PC-3 (cell line): ENCODE data around the gene LIN52. TPM values are rescaled to one million over a fixed set of nuclear protein-coding genes. Genes with fewer than 3 reads are reported as not detected.

Experiments used
- ATAC-seq: fragments of 200-7000 bp; cut with Tn5 transposase; 2 replicates; pipeline ENCODE4 v1.9.1; 2020; ENCODE audit warnings: mild to moderate bottlenecking, moderate library complexity
- BruUV-seq: library from RNA; stranded (reverse); fragments of 400-500 nt; replicated peaks from 2 replicates; lab custom pipeline; 2021; lab: Mats Ljungman, UMichigan
- CTCF ChIA-PET: fragments of 300-600 bp; sonication (Branson Sonifier 250); formaldehyde crosslinking; loops from one replicate; lab custom pipeline; 2022; ENCODE audit warnings: antibody characterized with exemption; lab: Charles Lee
- POLR2A ChIA-PET: fragments of 300-600 bp; sonication (Branson Sonifier 250); formaldehyde crosslinking; loops from one replicate; lab custom pipeline; 2022; ENCODE audit warnings: antibody characterized with exemption; ENCODE audit not compliant: unreplicated experiment; lab: Charles Lee
- DNase-seq: peaks from one replicate; pipeline ENCODE4 v3.0.0-alpha.2; 2015
- H2AFZ ChIP-seq: fragments of 300-600 bp; sonication (generic); 2 replicates; pipeline ENCODE4 v1.6.0; 2016; ENCODE audit warnings: antibody characterized with exemption, low read length
- H3F3A ChIP-seq: fragments of 300-600 bp; sonication (generic); one replicate; pipeline ENCODE4 v1.6.0; 2017; ENCODE audit warnings: antibody characterized with exemption, low read length, control low read depth, mild to moderate bottlenecking; ENCODE audit not compliant: unreplicated experiment
- H3K27ac ChIP-seq: fragments of 300-600 bp; sonication (generic); 2 replicates; pipeline ENCODE4 v1.5.1; 2016; ENCODE audit warnings: mild to moderate bottlenecking, low read length
- H3K27me3 ChIP-seq: fragments of 300-600 bp; sonication (generic); 2 replicates; pipeline ENCODE4 v1.6.1; 2016; ENCODE audit warnings: low read length, mixed read lengths
- H3K36me3 ChIP-seq: fragments of 300-600 bp; sonication (generic); 2 replicates; pipeline ENCODE4 v1.6.1; 2016; ENCODE audit warnings: low read depth, mixed run types, low read length, mixed read lengths
- H3K4me1 ChIP-seq: fragments of 300-600 bp; sonication (generic); 2 replicates; pipeline ENCODE4 v1.5.1; 2016; ENCODE audit warnings: low read length; ENCODE audit not compliant: insufficient read depth
- H3K4me2 ChIP-seq: fragments of 300-600 bp; sonication (generic); 2 replicates; pipeline ENCODE4 v1.6.0; 2016; ENCODE audit warnings: low read length
- H3K4me3 ChIP-seq: fragments of 300-600 bp; sonication (generic); 2 replicates; pipeline ENCODE4 v1.5.1; 2016; ENCODE audit warnings: mild to moderate bottlenecking, low read length, mixed read lengths
- H3K79me2 ChIP-seq: fragments of 300-600 bp; sonication (generic); 2 replicates; pipeline ENCODE4 v1.6.1; 2017; ENCODE audit warnings: low read length, mixed read lengths
- H3K9ac ChIP-seq: fragments of 300-600 bp; sonication (generic); 2 replicates; pipeline ENCODE4 v1.6.0; 2016; ENCODE audit warnings: mild to moderate bottlenecking, low read length
- H3K9me2 ChIP-seq: fragments of 300-600 bp; sonication (generic); replicated peaks from 2 replicates; pipeline ENCODE4 v1.6.1; 2016; ENCODE audit warnings: mixed run types, low read length, mixed read lengths
- H3K9me3 ChIP-seq: fragments of 300-600 bp; sonication (generic); 2 replicates; pipeline ENCODE4 v1.6.1; 2016; ENCODE audit warnings: low read length, mixed read lengths
- H4K20me1 ChIP-seq: fragments of 300-600 bp; sonication (generic); 2 replicates; pipeline ENCODE4 v1.6.1; 2016; ENCODE audit warnings: low read length, mixed read lengths
- EZH2 ChIP-seq: fragments of 300-600 bp; sonication (generic); IDR thresholded peaks from one replicate; pipeline ENCODE4 v1.6.1; 2017; ENCODE audit warnings: antibody characterized with exemption, mild to moderate bottlenecking, low read length; ENCODE audit not compliant: unreplicated experiment
- EZH2phosphoT487 ChIP-seq: fragments of 300-600 bp; sonication (generic); IDR thresholded peaks from 2 replicates; pipeline ENCODE4 v1.6.1; 2018; ENCODE audit warnings: mild to moderate bottlenecking, antibody characterized with exemption, low read length, borderline replicate concordance
- intact Hi-C: fragments of 100-400 bp; cut with micrococcal nuclease; formaldehyde crosslinking; loops from 2 replicates; pipeline ENCODE4 v1.9.0; 2023
- total RNA-seq: library from RNA; depleted of rRNA; stranded (reverse); fragments of >200 nt; gene quantifications from 2 replicates; pipeline ENCODE4 v1.2.3, GENCODE V29; 2014
- TF ChIP-seq, protein P1 (sequence below): fragments of 300-600 bp; sonication (generic); conservative IDR thresholded peaks from 2 replicates; pipeline ENCODE4 v1.5.1; 2017; ENCODE audit warnings: antibody characterized with exemption, low read depth, mild to moderate bottlenecking, low read length

Gene LIN52
- total RNA-seq, 1 experiment from 2014 or later, result 8.4 TPM

DNA sequence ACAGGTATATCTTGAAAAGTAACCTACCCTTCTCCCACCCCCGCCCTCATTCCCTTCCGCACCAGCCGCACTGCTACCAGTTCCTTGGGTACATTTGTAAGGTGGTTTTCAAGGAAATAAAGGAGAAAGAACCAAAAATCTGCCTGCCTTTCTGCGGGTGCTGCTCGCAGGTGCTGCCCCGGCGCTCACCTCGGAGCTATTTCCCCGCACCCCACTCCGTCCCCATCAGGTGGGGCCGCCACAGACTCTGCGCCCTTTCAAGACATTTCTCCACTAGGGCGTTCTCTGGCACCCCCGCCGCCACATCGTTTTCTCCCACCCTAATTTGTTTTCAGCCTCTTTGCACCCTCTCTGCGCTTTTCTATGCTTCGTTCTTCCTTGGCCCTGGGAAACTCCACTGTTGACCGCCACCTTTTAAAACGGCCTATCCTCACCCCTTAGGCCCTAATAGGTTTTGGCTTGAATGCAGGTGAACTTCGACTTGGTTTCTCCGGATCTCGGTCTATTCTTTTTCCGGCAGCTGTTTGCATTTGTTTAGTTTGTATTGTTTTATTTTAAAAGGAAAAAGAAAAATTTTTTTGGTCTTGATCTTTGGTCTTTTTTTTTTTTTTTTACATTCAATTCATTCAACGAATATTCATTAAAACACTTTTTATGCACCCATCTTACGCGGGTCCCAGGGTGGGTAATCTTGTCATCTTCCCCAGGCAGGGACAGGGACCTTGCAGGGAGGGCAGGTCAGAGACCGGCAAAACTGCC, 157.4 kb downstream of the LIN52 start:
- CTCF ChIA-PET, result no interaction called here
- Histone ChIP-seq H2AFZ (no peak overlapping the region), H3K36me3 (no peaks in the 10 kb centered on the region), H3K79me2 (no peaks in the 10 kb centered on the region), H3K27ac (no peak overlapping the region), H3K4me3 (no peak overlapping the region), H3K9me3 (no peaks in the 10 kb centered on the region), H3K9ac (no peak overlapping the region), H3K4me1 (no peaks in the 10 kb centered on the region), H3F3A (no peaks in the 10 kb centered on the region), H3K27me3 (peaks cover 44% of the 10 kb centered on the region), H4K20me1 (no peaks in the 10 kb centered on the region), H3K9me2 (no peaks in the 10 kb centered on the region), H3K4me2 (no peak overlapping the region)
- intact Hi-C loops, result no loop called here
- BruUV-seq, result no TSS peak
- ATAC-seq (no peak), DNase-seq (no peak)
- TF ChIP-seq EZH2phosphoT487, result 0 out of 2 replicates have a peak, but pooled peaks have one; percentile 9
- TF ChIP-seq, protein P1, sequence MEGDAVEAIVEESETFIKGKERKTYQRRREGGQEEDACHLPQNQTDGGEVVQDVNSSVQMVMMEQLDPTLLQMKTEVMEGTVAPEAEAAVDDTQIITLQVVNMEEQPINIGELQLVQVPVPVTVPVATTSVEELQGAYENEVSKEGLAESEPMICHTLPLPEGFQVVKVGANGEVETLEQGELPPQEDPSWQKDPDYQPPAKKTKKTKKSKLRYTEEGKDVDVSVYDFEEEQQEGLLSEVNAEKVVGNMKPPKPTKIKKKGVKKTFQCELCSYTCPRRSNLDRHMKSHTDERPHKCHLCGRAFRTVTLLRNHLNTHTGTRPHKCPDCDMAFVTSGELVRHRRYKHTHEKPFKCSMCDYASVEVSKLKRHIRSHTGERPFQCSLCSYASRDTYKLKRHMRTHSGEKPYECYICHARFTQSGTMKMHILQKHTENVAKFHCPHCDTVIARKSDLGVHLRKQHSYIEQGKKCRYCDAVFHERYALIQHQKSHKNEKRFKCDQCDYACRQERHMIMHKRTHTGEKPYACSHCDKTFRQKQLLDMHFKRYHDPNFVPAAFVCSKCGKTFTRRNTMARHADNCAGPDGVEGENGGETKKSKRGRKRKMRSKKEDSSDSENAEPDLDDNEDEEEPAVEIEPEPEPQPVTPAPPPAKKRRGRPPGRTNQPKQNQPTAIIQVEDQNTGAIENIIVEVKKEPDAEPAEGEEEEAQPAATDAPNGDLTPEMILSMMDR, result no peak
- POLR2A ChIA-PET, result no interaction called here

DNA sequence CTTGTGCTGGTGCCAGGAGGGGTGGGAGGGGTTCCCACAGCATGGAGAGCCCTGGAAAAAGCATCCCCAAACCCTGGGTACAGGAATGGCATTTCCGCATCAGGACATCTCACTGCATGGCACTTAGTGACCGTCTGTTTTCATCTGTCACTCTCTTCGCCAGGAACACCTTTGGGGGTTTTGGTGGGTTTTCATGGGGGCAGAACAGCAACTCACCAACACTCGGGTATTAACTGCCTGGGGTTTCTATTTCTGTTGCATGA, 158.0 kb downstream of the LIN52 start:
- no peaks in the 10 kb centered on the region for H4K20me1 ChIP-seq
- H3K9me3 ChIP-seq, result no peaks in the 10 kb centered on the region
- no TSS peak for BruUV-seq
- no peaks in the 10 kb centered on the region for H3K9me2 ChIP-seq
- ATAC-seq, result no peak
- CTCF ChIA-PET, result no interaction called here
- POLR2A ChIA-PET, result no interaction called here
- no peaks in the 10 kb centered on the region for H3K36me3 ChIP-seq
- H3K27me3 ChIP-seq, result peaks cover 44% of the 10 kb centered on the region
- H3F3A ChIP-seq, result no peaks in the 10 kb centered on the region
- TF ChIP-seq EZH2phosphoT487 (no peak), EZH2 (no peak)
- TF ChIP-seq, protein P1, result no peak
- no peak overlapping the region for H3K4me2 ChIP-seq
- H3K27ac ChIP-seq, result no peak overlapping the region
- H3K4me1 ChIP-seq, result no peaks in the 10 kb centered on the region
- intact Hi-C loops, result no loop called here
- no peak overlapping the region for H2AFZ ChIP-seq
- H3K79me2 ChIP-seq, result no peaks in the 10 kb centered on the region
- no peak overlapping the region for H3K9ac ChIP-seq
- H3K4me3 ChIP-seq, result no peak overlapping the region
- DNase-seq, result no peak

DNA sequence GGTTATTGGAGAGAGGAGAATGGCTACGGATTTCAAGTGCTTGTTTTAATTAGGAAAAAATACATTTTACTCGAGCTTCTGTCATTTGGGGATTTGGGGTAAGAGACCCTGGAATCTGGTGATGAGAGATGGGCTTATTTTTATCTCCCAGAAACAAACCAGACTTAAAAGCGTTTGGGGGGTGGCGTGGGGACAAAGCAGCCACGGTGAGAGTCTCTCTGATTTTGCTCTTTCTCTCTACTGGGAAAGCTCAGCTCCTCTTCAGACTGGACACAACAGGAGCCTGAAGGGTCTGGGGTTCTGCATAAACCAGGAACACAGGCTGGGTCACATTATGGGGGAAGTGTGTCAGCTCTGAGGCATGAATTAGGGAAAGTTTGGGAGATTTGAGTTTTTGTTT, 158.3 kb downstream of the LIN52 start:
- Histone ChIP-seq H3K27ac (no peak overlapping the region), H3K9ac (no peak overlapping the region), H2AFZ (no peak overlapping the region), H3F3A (no peaks in the 10 kb centered on the region), H3K4me3 (no peak overlapping the region), H4K20me1 (no peaks in the 10 kb centered on the region), H3K9me3 (no peaks in the 10 kb centered on the region), H3K4me1 (no peaks in the 10 kb centered on the region), H3K27me3 (peaks cover 44% of the 10 kb centered on the region), H3K4me2 (no peak overlapping the region), H3K36me3 (no peaks in the 10 kb centered on the region), H3K9me2 (no peaks in the 10 kb centered on the region), H3K79me2 (no peaks in the 10 kb centered on the region)
- DNase-seq (no peak), ATAC-seq (no peak)
- TF ChIP-seq EZH2 (no peak), EZH2phosphoT487 (no peak)
- TF ChIP-seq, protein P1, result no peak
- POLR2A ChIA-PET, result no interaction called here
- intact Hi-C loops, result no loop called here
- no TSS peak for BruUV-seq
- CTCF ChIA-PET, result no interaction called here
